GM19043 (cell line): ENCODE results near the gene KIF13A.
"Not testable (repeated sequence)": the region's sequence is repeated elsewhere in the genome, so short reads cannot be mapped to it uniquely, and the experiment has no call there.

ENCODE experiments used
- ATAC-seq: cut with Tn5 transposase; IDR thresholded peaks from one replicate; pipeline ENCODE4 v1.9.1; 2021; ENCODE audit warnings: low read depth; ENCODE audit not compliant: unreplicated experiment

Gene KIF13A

GRCh38 chr6:17935188-17936149 is 52.0 kb downstream of the KIF13A start:
- ATAC-seq, result no peak

GRCh38 chr6:17933716-17934115 is 53.7 kb downstream of the KIF13A start:
- no peak for ATAC-seq

- ATAC-seq, result no peak
These were observed 55.0 kb downstream of the KIF13A start for GRCh38 chr6:17932330-17932852.

- no peak for ATAC-seq
These were observed 56.2 kb downstream of the KIF13A start for GRCh38 chr6:17931227-17931626.

- no peak for ATAC-seq
These were observed 57.0 kb downstream of the KIF13A start for GRCh38 chr6:17930321-17930993.

- ATAC-seq, result no peak
These were observed 58.7 kb downstream of the KIF13A start for GRCh38 chr6:17928514-17929430.

GRCh38 chr6:17927705-17928104 is 59.7 kb downstream of the KIF13A start:
- ATAC-seq, result no peak

GRCh38 chr6:17923401-17923863 is 64.0 kb downstream of the KIF13A start:
- ATAC-seq, result no peak

- ATAC-seq, result no peak
These were observed 66.0 kb downstream of the KIF13A start for GRCh38 chr6:17921454-17921853.

- no peak for ATAC-seq
These were observed 67.9 kb downstream of the KIF13A start for GRCh38 chr6:17919496-17919895.

- ATAC-seq, result no peak
These were observed 69.3 kb downstream of the KIF13A start for GRCh38 chr6:17917837-17918763.

- no peak for ATAC-seq
These were observed 72.8 kb downstream of the KIF13A start for GRCh38 chr6:17914651-17915050.

GRCh38 chr6:17912521-17912920 is 74.9 kb downstream of the KIF13A start:
- no peak for ATAC-seq

GRCh38 chr6:17911656-17912055 is 75.8 kb downstream of the KIF13A start:
- ATAC-seq, result not testable (repeated sequence)

GRCh38 chr6:17910189-17910588 is 77.2 kb downstream of the KIF13A start:
- ATAC-seq, result no peak

GRCh38 chr6:17908831-17909230 is 78.6 kb downstream of the KIF13A start:
- no peak for ATAC-seq

GRCh38 chr6:17907406-17908229 is 79.8 kb downstream of the KIF13A start:
- no peak for ATAC-seq
